Myocyte (in vitro differentiated cells): ENCODE data around the gene ATG2B. TPM values are rescaled to one million over a fixed set of nuclear protein-coding genes. Genes with fewer than 3 reads are reported as not detected.
"Not testable (repeated sequence)": the region's sequence is repeated elsewhere in the genome, so short reads cannot be mapped to it uniquely, and the experiment has no call there.

Source experiments
- DNase-seq: peaks from one replicate; pipeline ENCODE4 v3.0.0-alpha.2; 2012; ENCODE audit warnings: low read depth
- total RNA-seq: library from RNA; depleted of rRNA; stranded (reverse); fragments of >200 nt; gene quantifications from 2 replicates; pipeline ENCODE4 v1.2.3, GENCODE V29; 2014

ATG2B gene
- total RNA-seq, 1 donor from 2014 or later, result 18.1 TPM

GRCh38 chr14:96252999-96253539, 110.1 kb downstream of the ATG2B start:
- DNase-seq, result peak; percentile 76

GRCh38 chr14:96252323-96252998, 110.7 kb downstream of the ATG2B start:
- no peak for DNase-seq

GRCh38 chr14:96251656-96252155, 111.4 kb downstream of the ATG2B start:
- no peak for DNase-seq

- no peak for DNase-seq
These were observed 112.7 kb downstream of the ATG2B start for GRCh38 chr14:96250485-96250884.

GRCh38 chr14:96249029-96249428, 114.1 kb downstream of the ATG2B start:
- no peak for DNase-seq

- DNase-seq, result no peak
These were observed 116.1 kb downstream of the ATG2B start for GRCh38 chr14:96247031-96247430.

GRCh38 chr14:96246539-96246847, 116.6 kb downstream of the ATG2B start:
- peak; percentile 85 for DNase-seq

GRCh38 chr14:96245710-96246538, 117.2 kb downstream of the ATG2B start:
- peak; percentile 63 for DNase-seq

GRCh38 chr14:96245074-96245473, 118.1 kb downstream of the ATG2B start:
- DNase-seq, result not testable (repeated sequence)

- no peak for DNase-seq
These were observed 119.4 kb downstream of the ATG2B start for GRCh38 chr14:96243785-96244184.

GRCh38 chr14:96242126-96242525, 121.0 kb downstream of the ATG2B start:
- DNase-seq, result no peak

- no peak for DNase-seq
These were observed 122.5 kb downstream of the ATG2B start for GRCh38 chr14:96240641-96241040.

GRCh38 chr14:96239711-96240141, 123.4 kb downstream of the ATG2B start:
- no peak for DNase-seq

- no peak for DNase-seq
These were observed 124.4 kb downstream of the ATG2B start for GRCh38 chr14:96238676-96239265.

GRCh38 chr14:96237641-96238040, 125.5 kb downstream of the ATG2B start:
- DNase-seq, result no peak

GRCh38 chr14:96235426-96235825, 127.7 kb downstream of the ATG2B start:
- no peak for DNase-seq

GRCh38 chr14:96233661-96234060, 129.5 kb downstream of the ATG2B start:
- no peak for DNase-seq

GRCh38 chr14:96232506-96232905, 130.6 kb downstream of the ATG2B start:
- DNase-seq, result no peak

GRCh38 chr14:96231526-96232130, 131.5 kb downstream of the ATG2B start:
- DNase-seq, result peak; percentile 39

GRCh38 chr14:96231056-96231455, 132.1 kb downstream of the ATG2B start:
- no peak for DNase-seq

- peak; percentile 76 for DNase-seq
These were observed 133.8 kb downstream of the ATG2B start for GRCh38 chr14:96229315-96229714.
